ENCODE measurements around the gene RCAN2. TPM values are rescaled to one million over a fixed set of nuclear protein-coding genes. Genes with fewer than 3 reads are reported as not detected.

Gene RCAN2
- total RNA-seq, 2 experiments from 2014 or later: 2.8 to 3.1 TPM

- POLR2A ChIA-PET: no interaction called here
- no peaks in the 10 kb centered on the region for H3K9me3 Mint-ChIP-seq
Measured at GRCh38 chr6:46444772-46445454, 46.3 kb downstream of the RCAN2 start.

GRCh38 chr6:46443623-46444022 is 47.6 kb downstream of the RCAN2 start:
- Mint-ChIP-seq H3K9me3 (no peaks in the 10 kb centered on the region), H3K4me1 (no peaks in the 10 kb centered on the region), H3K27ac (no peak overlapping the region), H3K27me3 (peaks cover 13% of the 10 kb centered on the region), H3K4me3 (no peak overlapping the region), H3K36me3 (ENCODE audit: low read depth) (no peaks in the 10 kb centered on the region)
- DNase-seq: no peak
- ChIA-PET CTCF (no interaction called here), POLR2A (no interaction called here)

More at GRCh38 chr6:46444772-46445454, 46.3 kb downstream of the RCAN2 start:
- Mint-ChIP-seq H3K4me1 (no peaks in the 10 kb centered on the region), H3K4me3 (no peak overlapping the region), H3K27me3 (peaks cover 19% of the 10 kb centered on the region), H3K27ac (no peak overlapping the region), H3K36me3 (ENCODE audit: low read depth) (no peaks in the 10 kb centered on the region)
- CTCF ChIA-PET: no interaction called here
- DNase-seq: no peak

DNA sequence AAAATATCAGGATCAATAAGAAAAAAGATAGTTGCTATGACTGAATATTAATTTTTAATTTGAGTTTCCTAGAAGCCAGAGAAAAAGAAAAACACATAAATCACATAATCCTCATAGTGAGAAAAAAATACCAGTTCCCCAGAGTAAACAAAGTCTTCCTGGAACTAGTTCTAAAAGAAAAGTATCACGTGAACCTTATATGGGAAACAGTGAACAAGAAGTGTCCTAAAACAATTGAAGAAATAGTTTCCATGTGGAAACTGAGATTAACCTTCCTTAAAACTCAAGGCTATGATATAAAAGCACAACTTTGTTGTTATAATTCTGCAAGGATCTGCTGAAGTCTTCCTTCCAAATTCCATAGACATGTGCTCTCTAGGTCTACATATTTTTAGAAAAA is 50.6 kb downstream of the RCAN2 start:
- no peaks in the 10 kb centered on the region for H3K4me1 Mint-ChIP-seq
- H3K27me3 Mint-ChIP-seq: peaks cover 5% of the 10 kb centered on the region
- DNase-seq: no peak
- no peaks in the 10 kb centered on the region for H3K9me3 Mint-ChIP-seq
- ChIA-PET CTCF (no interaction called here), POLR2A (no interaction called here)
- H3K4me3 Mint-ChIP-seq: no peak overlapping the region
- H3K36me3 Mint-ChIP-seq (ENCODE audit: low read depth): no peaks in the 10 kb centered on the region
- H3K27ac Mint-ChIP-seq: no peak overlapping the region

GRCh38 chr6:46440141-46440540 is 51.1 kb downstream of the RCAN2 start:
- Mint-ChIP-seq H3K36me3 (ENCODE audit: low read depth) (no peaks in the 10 kb centered on the region), H3K4me1 (no peaks in the 10 kb centered on the region), H3K27me3 (peaks cover 5% of the 10 kb centered on the region), H3K9me3 (no peaks in the 10 kb centered on the region), H3K27ac (no peak overlapping the region), H3K4me3 (no peak overlapping the region)
- DNase-seq: no peak
- POLR2A ChIA-PET: no interaction called here
- CTCF ChIA-PET: no interaction called here

DNA sequence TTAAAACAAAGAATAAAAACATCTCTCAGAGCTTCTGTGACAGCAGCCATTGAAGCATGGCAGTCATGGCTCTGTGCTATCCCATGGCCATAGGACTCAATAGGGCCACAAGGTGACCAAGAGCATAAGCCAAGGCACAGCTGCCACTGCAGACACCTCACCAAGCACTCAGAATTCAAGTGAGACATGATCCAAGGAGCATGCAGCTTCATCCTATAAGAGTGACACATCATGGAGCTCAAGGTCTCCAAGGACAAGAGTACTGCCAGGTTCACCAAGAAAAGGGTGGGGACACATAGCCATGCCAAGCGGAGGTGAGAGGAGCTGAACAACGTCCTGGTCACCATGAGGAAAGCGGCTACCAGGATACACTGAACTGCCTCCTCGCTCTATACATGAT is 53.0 kb downstream of the RCAN2 start:
- Mint-ChIP-seq H3K36me3 (ENCODE audit: low read depth) (no peaks in the 10 kb centered on the region), H3K27ac (no peak overlapping the region), H3K27me3 (peaks cover 6% of the 10 kb centered on the region), H3K4me1 (no peaks in the 10 kb centered on the region), H3K9me3 (no peaks in the 10 kb centered on the region), H3K4me3 (no peak overlapping the region)
- DNase-seq: no peak
- ChIA-PET POLR2A (no interaction called here), CTCF (no interaction called here)

GRCh38 chr6:46437671-46438221 is 53.5 kb downstream of the RCAN2 start:
- Mint-ChIP-seq H3K36me3 (ENCODE audit: low read depth) (no peaks in the 10 kb centered on the region), H3K4me3 (no peak overlapping the region), H3K4me1 (no peaks in the 10 kb centered on the region), H3K27ac (no peak overlapping the region), H3K9me3 (no peaks in the 10 kb centered on the region), H3K27me3 (peaks cover 8% of the 10 kb centered on the region)
- POLR2A ChIA-PET: no interaction called here
- CTCF ChIA-PET: no interaction called here
- no peak for DNase-seq

DNA sequence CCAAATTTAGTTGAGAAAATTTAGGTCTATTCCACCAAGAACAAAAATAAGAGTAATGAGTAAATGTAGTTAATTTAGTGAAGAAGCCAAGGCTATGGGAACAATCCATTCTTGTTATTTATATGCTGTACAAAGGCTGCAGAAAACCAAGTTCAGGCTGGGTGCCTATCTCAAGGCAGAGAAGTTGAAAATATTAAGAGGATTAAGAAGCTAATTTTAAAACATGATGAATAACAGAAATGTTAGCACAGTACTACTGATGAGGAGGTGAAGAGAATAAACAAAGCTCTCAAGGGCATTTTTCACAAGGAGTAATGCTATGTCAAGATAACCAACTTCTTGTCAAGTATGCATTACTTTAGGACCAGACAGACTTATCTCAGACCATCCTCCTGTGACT is 68.6 kb downstream of the RCAN2 start:
- CTCF ChIA-PET: interaction anchor here (1.3 kb wide), 1 partner anchor 333 kb away, joined by 3 read pairs; no protein-coding TSS in a partner anchor
- peaks cover 36% of the 10 kb centered on the region for H3K27me3 Mint-ChIP-seq
- no peaks in the 10 kb centered on the region for H3K9me3 Mint-ChIP-seq
- POLR2A ChIA-PET: no interaction called here
- no peak overlapping the region for H3K4me3 Mint-ChIP-seq
- no peaks in the 10 kb centered on the region for H3K36me3 Mint-ChIP-seq (ENCODE audit: low read depth)
- H3K27ac Mint-ChIP-seq: no peak overlapping the region
- H3K4me1 Mint-ChIP-seq: no peaks in the 10 kb centered on the region
- no peak for DNase-seq

GRCh38 chr6:46421939-46422338 is 69.3 kb downstream of the RCAN2 start:
- Mint-ChIP-seq H3K27ac (no peak overlapping the region), H3K9me3 (no peaks in the 10 kb centered on the region), H3K27me3 (peaks cover 33% of the 10 kb centered on the region), H3K4me1 (no peaks in the 10 kb centered on the region), H3K36me3 (ENCODE audit: low read depth) (no peaks in the 10 kb centered on the region), H3K4me3 (no peak overlapping the region)
- DNase-seq: no peak
- ChIA-PET CTCF (interaction anchor here (1.3 kb wide), 1 partner anchor 332 kb away, joined by 3 read pairs; no protein-coding TSS in a partner anchor), POLR2A (no interaction called here)

DNA sequence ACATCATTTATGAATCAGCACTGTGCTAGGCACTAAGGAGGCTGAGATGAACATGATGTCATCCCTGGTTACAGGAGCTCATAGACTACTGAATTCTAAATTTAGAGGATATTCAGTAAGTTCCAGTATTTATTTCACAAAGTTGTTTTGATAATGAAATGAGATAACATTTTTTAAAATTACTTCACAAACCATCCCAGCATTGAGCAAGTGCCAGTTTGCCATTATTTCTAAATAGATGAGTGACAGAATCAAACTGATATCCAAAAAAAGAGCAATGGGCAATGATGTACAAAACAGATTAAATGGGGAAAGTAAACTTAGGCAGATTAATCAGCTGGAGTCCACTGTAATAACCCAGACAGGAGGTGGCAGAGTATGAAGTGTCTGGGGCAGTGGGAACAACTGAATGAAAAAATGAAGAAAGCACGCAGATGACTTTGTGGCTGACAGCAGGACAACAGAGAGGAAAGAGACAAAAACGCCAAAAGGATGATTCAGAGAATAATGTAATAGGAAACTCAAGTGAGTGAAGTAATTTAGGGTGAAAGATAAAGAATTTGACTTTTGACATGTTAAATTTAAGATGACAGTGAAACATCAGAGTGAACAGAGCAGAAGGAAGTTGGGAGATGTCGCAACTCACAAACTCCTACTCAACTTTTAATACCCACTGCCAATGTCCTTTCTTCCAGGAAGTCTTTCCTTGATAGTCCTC is 70.2 kb downstream of the RCAN2 start:
- ChIA-PET CTCF (interaction anchor here (0.7 kb wide), 2 partner anchors 283 to 379 kb away, joined by 3 to 4 read pairs; no protein-coding TSS in a partner anchor), POLR2A (no interaction called here)
- H3K27ac Mint-ChIP-seq: no peak overlapping the region
- no peaks in the 10 kb centered on the region for H3K36me3 Mint-ChIP-seq (ENCODE audit: low read depth)
- H3K4me1 Mint-ChIP-seq: no peaks in the 10 kb centered on the region
- DNase-seq: no peak
- no peak overlapping the region for H3K4me3 Mint-ChIP-seq
- H3K9me3 Mint-ChIP-seq: no peaks in the 10 kb centered on the region
- peaks cover 30% of the 10 kb centered on the region for H3K27me3 Mint-ChIP-seq

- H3K4me1 Mint-ChIP-seq: no peaks in the 10 kb centered on the region
- H3K36me3 Mint-ChIP-seq (ENCODE audit: low read depth): no peaks in the 10 kb centered on the region
- peak; percentile 28 for DNase-seq
- ChIA-PET POLR2A (no interaction called here), CTCF (interaction anchor here (0.6 kb wide), 1 partner anchor 329 kb away, joined by 4 read pairs; no protein-coding TSS in a partner anchor)
- peaks cover 35% of the 10 kb centered on the region for H3K27me3 Mint-ChIP-seq
- H3K4me3 Mint-ChIP-seq: no peak overlapping the region
- no peaks in the 10 kb centered on the region for H3K9me3 Mint-ChIP-seq
- H3K27ac Mint-ChIP-seq: no peak overlapping the region
Measured at GRCh38 chr6:46419576-46420002, 71.7 kb downstream of the RCAN2 start.

GRCh38 chr6:46414398-46414797 is 76.9 kb downstream of the RCAN2 start:
- ChIA-PET POLR2A (no interaction called here), CTCF (no interaction called here)
- no peak overlapping the region for H3K4me3 Mint-ChIP-seq

DNA sequence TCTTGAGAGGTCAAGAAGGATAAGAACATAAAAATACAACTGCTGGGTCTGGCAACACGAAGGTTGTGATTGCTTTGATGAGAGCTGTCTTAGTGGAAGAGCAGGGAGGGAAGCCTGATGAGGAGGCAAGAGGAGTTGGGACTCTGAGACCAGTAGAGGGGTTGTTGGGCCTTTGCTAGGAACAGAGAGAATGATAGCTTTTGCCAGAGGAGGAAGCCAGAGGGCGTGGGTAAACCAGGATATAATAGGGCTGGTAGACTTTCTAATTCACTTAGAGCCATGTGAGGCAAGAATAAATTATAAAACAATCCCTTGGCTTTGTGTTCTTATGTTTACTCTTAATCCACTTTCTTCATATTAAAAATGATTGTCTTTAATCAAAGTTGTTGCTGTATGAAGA is 78.6 kb downstream of the RCAN2 start:
- H3K9me3 Mint-ChIP-seq: no peaks in the 10 kb centered on the region
- H3K27ac Mint-ChIP-seq: no peak overlapping the region
- H3K27me3 Mint-ChIP-seq: peaks cover 5% of the 10 kb centered on the region
- H3K4me3 Mint-ChIP-seq: no peak overlapping the region
- CTCF ChIA-PET: interaction anchor here (1.8 to 8.6 kb wide), 3 partner anchors 190 to 322 kb away, joined by 8 to 67 read pairs (median 19); no protein-coding TSS in a partner anchor
- DNase-seq: no peak
- POLR2A ChIA-PET: no interaction called here
- H3K4me1 Mint-ChIP-seq: no peaks in the 10 kb centered on the region
- H3K36me3 Mint-ChIP-seq (ENCODE audit: low read depth): no peaks in the 10 kb centered on the region

More at GRCh38 chr6:46414398-46414797, 76.9 kb downstream of the RCAN2 start:
- peaks cover 7% of the 10 kb centered on the region for H3K27me3 Mint-ChIP-seq
- no peak for DNase-seq
- no peaks in the 10 kb centered on the region for H3K9me3 Mint-ChIP-seq
- no peaks in the 10 kb centered on the region for H3K4me1 Mint-ChIP-seq
- no peak overlapping the region for H3K27ac Mint-ChIP-seq
- no peaks in the 10 kb centered on the region for H3K36me3 Mint-ChIP-seq (ENCODE audit: low read depth)

DNA sequence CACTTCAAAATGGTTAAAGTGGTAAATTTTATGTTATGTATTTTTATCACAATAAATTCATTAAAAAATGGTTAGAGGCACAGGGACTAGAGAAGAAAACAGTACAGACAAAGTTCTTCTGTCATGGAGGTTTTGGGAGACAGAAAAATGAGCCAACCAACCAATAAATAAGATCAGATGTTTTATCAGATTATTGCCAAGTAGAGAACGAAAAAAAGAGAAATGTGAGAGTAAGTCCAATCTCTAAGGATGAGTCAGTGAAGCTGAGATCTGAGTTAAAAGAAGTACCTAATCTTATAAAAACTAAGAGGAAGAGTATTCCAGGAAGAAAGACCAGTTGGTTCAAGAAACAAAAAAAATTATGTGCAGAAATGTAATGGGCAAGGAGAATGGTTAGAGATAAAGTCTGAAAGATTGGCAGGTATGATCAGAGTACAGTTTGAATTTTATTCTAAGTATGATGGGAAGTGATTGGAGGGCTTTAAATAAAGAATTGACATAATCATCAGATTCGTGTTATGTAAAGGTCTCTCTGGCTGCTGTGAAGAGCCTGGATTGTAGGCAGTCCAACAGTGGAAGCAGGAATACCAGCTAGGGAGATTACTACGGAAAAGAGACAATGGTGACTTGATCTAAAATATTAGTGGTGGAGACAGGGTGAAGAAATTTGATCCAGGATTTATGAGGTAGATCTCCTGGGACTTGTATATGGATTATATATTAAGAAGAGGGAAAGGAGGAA is 79.6 kb downstream of the RCAN2 start:
- Mint-ChIP-seq H3K4me3 (no peak overlapping the region), H3K27me3 (peaks cover 5% of the 10 kb centered on the region), H3K27ac (no peak overlapping the region), H3K9me3 (no peaks in the 10 kb centered on the region), H3K36me3 (ENCODE audit: low read depth) (no peaks in the 10 kb centered on the region), H3K4me1 (no peaks in the 10 kb centered on the region)
- CTCF ChIA-PET: interaction anchor here (1.3 to 8.6 kb wide), 5 partner anchors 15 to 321 kb away, joined by 3 to 67 read pairs (median 15); no protein-coding TSS in a partner anchor
- POLR2A ChIA-PET: no interaction called here
- DNase-seq: no peak
